GM18951 (cell line): ENCODE measurements around the gene SMG6.
"Not testable (repeated sequence)": the region's sequence is repeated elsewhere in the genome, so short reads cannot be mapped to it uniquely, and the experiment has no call there.

ENCODE experiments used
- POLR2A ChIP-seq: IDR thresholded peaks from 4 replicates; pipeline ENCODE4 v1.6.1; 2011; ENCODE audit warnings: mild to moderate bottlenecking; ENCODE audit not compliant: insufficient read length, insufficient read depth; ENCODE audit errors: extremely low read depth
- in situ Hi-C: fragments of 300-500 bp; cut with MboI; formaldehyde crosslinking; loops from one replicate; pipeline ENCODE4 v1.12.0; 2022; ENCODE audit warnings: low sequenced_read_pairs, mixed read lengths, inconsistent platforms; ENCODE audit not compliant: unreplicated experiment

The SMG6 gene

DNA sequence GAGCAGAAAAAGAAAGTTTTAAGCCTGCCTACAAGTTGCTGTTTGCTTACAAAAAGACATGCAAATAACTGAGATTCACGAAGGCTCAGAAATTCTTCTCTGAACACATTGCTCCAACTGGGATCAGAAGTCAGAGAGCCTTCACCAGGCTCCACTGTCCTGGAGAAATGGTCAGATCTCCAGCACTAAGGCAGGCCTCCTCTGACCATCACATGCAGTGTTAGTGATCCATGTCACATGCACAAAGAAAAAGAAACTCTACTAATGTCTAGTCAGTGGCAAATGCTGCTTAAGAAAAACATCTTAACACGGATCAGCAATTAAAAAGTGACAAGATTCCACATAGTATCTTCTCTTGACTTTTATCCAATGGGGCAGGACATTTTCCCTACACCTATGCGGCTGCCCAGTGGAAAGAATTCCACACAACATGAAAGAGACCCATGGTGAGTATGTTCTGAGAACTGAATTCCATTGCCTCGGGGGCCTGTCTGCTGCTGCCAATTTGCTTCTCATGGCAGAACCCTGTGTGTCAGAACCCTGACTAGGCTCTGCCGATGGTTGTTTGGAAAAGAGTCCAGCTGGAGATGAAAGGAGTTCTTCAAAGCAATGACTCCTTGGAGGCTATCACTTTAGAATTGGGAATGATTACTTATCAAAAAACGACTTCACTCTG lies 152.1 kb downstream of the SMG6 start:
- TF ChIP-seq POLR2A: no peak
- in situ Hi-C loops: no loop called here

DNA sequence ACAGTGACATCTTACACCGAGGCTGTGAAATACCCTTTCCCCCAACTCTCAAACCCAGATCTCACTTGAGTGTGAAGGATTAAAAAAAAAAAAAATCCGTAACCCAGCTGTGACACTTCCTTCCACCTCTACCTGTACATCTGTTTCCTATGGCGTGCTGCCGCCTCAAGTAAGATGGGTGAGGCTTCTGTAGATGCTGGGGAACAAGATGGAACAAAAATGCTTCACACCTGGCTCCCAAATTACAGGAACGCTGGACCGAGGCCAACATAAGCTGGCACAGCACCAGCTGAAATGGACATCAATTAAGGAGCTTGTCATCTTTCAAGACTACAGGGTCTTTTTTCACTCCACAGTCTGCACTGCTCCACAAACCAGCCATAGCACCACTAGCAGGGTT lies 152.8 kb downstream of the SMG6 start:
- no peak for TF ChIP-seq POLR2A
- in situ Hi-C loops: no loop called here

DNA sequence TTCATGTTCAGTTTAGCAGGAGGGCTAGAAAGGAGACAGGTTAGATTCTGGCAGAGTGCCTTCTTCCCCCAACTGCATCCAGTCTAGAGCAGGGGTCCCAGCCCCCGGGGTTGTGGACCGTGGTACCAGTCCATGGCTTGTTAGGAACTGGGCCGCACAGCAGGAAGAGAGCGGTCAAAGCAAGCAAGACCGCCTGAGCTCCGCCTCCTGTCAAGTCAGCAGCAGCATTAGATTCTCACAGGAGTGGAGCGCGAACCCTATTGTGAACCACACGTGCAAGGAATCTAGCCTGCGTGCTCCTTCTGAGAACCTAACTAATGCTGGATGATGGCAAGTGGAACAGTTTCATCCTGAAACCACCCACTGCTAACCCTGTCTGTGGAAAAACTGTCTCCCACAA lies 153.7 kb downstream of the SMG6 start:
- no peak for TF ChIP-seq POLR2A
- in situ Hi-C loops: no loop called here

DNA sequence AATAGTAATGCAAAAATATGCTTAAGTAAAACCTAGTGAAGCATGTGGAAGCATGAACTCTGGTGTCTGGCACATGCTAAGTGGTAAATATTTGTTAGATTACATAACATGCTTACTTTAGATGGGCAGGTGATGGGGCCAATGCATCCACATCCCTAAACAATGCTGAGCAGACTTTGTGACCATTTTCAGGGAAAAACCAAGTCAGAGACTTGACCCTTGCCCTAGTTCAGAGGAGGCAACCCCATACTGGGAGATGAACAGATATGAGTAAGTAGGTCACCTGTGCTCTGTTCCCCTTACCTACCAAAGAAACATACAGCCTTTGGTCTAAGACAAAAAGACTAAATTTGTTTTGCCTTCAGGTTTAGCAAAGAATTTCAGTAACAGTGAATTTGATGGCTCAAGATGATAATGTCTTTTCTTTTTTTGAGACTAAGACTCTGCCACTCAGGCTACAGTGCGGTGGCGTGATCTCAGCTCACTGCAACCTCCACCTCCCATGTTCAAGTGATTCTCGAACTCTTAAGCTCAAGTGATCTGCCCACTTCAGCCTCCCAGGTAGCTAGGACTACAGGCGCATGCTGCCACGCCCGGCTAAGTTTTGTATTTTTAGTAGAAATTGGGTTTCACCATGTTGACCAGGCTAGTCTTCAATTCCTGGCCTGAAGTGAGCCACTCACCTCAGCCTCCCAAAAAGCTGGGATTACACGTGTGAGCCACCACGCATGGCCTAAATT lies 157.3 kb downstream of the SMG6 start:
- in situ Hi-C loops: no loop called here
- no peak for TF ChIP-seq POLR2A

DNA sequence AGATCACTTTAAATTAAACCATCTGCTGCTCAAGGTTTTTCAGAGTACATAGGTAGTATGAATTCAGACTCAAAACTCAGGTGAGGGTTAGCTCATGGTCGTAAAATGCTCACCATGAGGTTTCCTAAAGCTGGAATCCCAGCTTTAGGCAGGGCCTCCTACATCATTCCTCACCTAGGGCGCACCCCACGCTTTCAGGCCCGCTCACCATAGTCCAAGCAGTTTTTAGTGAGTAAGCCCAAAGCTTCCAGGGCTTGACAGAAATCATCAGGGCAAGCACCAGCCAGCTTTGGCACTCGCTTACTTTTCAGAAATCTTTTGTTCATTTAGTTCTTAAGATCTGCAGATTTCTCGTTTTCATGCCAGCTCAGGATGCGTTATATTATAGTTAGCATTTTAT lies 158.9 kb downstream of the SMG6 start:
- no peak for TF ChIP-seq POLR2A
- in situ Hi-C loops: no loop called here

DNA sequence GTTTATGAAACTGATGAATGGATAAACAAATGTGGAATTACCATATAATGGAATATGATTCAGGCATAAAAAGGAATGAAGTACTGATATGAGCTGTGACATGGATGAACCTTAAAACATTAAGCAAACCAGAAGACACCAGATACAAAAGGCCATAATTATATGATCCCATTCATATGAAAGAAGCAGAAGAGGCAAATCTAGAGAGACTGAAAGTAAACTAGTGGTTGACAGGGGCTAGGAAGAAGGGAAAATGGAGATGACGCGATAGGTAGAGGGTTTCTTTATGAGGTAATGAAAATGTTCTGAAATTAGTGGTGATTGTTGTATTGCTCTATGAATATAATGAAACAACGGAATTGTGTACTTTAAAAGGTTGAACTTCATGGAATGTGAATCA lies 160.3 kb downstream of the SMG6 start:
- in situ Hi-C loops: no loop called here
- TF ChIP-seq POLR2A: no peak

DNA sequence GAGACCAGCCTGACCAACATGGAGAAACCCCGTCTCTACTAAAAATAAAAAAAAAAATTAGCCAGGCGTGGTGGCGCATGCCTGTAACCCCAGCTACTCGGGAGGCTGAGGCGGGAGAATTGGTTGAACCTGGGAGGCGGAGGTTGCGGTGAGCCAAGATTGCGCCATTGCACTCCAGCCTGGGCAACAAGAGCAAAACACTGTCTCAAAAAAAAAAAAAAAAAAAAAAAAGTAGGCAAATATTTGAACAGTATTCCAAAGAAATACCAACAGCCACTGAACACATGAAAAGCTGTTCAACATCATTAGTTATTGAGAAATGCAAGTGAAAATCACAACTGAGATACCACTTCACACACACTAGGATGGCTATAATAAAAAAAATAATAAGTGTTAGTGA lies 160.9 kb downstream of the SMG6 start:
- in situ Hi-C loops: not testable (repeated sequence)

DNA sequence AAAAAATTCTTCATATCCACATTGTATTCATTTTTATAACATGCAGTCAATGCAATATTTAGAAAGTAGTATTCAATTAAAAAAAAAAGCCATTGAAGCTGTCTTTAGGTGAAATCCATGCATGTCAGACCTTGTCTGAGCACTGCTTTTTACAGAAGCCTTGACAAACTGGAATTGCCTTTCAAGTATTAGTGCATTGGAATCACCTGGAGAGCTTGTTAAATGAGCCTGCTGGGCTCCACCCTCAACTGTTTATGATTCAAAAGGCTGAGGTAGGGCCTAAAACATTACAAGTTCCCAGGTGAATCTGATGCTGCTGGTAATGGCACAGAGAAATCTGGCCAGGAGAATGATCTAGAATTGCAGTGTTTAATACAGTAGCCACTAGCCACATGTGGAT lies 162.9 kb downstream of the SMG6 start:
- in situ Hi-C loops: no loop called here

DNA sequence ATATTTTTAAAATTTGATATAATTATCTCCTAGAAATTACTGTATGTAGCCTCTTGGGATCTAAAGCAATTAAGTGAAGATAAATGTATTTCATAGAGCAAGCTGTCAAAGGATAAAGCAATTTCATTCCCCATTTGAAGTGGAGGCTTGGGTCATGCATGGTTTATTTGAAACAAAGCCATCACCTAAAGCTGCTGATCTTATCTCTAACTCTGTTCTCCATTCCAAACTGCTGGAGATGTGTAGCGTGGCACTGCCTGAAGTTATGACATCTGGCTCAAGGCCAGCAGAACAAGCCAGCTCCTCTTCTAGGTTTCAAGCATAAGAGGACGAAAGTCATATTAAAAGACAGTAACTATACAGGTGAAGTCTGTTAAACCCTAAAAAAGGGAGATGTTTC lies 164.8 kb downstream of the SMG6 start:
- TF ChIP-seq POLR2A: no peak
- in situ Hi-C loops: no loop called here

More for the DNA sequence above, 162.9 kb downstream of the SMG6 start:
- TF ChIP-seq POLR2A: no peak

DNA sequence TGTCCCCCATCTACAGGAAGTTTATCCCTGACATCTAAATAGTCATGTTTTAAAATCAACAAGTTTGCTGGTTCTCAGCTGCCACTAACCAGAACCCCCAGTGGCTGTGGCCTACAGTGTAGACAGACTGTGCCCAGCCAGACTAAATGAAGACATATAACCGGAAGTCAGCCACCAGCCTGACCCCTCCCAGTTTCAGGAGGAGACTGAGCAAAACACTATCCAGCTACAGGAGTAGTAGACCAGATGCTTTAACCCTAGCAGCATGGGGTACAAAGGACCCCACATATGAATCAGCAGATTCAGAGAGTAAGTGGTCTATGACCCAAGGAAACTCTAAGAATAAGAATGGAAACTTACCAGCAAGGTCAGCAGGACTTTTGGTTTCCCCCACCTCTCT lies 165.3 kb downstream of the SMG6 start:
- TF ChIP-seq POLR2A: peak; percentile 36
- in situ Hi-C loops: no loop called here

DNA sequence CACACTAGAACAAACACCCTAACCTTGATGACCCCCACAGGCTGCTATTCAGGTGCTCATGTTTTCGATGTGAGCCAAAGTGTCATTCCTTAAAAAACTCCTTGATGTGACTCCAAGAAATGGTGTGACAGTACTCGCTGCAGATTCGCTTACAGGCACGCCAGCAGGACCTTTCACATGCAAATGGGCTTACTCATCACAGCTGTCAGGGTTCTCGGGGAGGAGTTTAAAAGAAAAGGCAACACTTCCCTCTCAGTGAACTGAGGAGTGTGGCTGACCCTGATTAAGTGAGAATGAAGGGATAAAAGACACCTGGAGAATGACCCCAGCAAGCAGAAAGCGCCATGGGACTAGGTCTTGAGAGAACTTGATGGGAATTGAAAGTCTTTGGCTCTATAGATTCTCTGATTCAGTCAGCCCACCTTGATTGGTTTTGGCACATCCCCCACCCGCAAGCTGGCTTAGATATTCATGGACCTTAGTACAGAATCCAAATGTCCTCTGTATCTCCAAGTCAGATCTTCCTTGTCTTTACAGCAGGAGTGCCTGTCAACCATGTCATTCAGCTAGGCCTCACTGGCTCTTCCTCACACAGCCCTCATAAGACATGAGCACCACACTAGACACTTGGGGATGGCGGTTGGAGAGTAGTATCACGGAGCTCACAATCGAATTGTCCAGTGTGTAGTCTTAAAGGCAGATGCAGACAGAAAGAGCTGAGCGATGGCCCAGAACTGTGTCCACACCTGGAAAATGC lies 166.1 kb downstream of the SMG6 start:
- in situ Hi-C loops: no loop called here
- TF ChIP-seq POLR2A: no peak

DNA sequence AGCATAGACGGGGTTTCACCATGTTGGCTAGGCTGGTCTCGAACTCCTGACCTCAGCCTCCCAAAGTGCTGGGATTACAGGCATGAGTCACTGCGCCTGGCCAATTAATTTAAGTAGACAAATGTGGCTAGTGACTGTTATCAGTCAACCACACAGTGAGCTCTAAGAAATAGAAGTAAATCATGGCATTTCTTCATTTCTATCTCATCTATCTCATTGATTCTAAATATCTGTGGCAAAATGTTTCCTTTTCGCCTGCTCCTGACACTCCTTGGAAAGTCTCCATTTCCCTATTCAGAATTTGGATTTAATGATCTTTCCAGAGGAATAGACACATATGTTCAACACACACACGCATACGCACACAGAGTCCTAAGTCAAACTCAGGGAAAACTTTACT lies 167.3 kb downstream of the SMG6 start:
- TF ChIP-seq POLR2A: no peak

DNA sequence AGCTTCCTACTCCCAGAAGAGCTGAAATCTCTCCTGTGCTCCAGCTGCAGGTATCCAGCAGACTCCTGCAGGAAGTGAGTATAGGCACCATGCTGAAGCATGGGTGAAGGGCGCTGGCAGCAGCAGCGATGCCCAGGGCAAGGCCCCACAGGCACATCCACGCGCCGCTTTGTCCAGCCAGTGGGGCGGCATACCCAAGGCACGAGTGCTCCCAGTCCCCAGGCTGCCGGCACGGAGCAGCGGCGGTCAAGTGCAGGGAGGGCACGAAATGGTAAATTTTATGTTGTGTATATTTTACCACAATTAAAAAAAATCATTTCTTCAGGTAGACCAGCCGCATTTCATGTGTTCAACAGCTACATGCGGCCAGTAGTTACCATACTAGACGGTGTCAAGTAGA lies 175.6 kb downstream of the SMG6 start:
- no peak for TF ChIP-seq POLR2A
- in situ Hi-C loops: no loop called here

More for the DNA sequence above, 167.3 kb downstream of the SMG6 start:
- in situ Hi-C loops: no loop called here
